HCT116 (cell line): ENCODE measurements around the gene PSMA6. TPM values are rescaled to one million over a fixed set of nuclear protein-coding genes. Genes with fewer than 3 reads are reported as not detected.

Experiments used
- ATAC-seq: fragments of 200-7000 bp; cut with Tn5 transposase; 2 replicates; pipeline ENCODE4 v1.9.1; 2020; ENCODE audit warnings: mild to moderate bottlenecking, moderate library complexity
- BruUV-seq: library from RNA; stranded (reverse); fragments of 400-500 nt; replicated peaks from 2 replicates; lab custom pipeline; 2021; lab: Mats Ljungman, UMichigan
- CTCF ChIA-PET: fragments of 300-600 bp; sonication (Branson Sonifier 250); formaldehyde crosslinking; loops from one replicate; lab custom pipeline; 2021; ENCODE audit warnings: antibody characterized with exemption; lab: Charles Lee
- POLR2A ChIA-PET: fragments of 300-600, 350-600 bp; sonication (Branson Sonifier 250); formaldehyde crosslinking; loops from one replicate; lab custom pipeline; 2021; ENCODE audit warnings: antibody characterized with exemption; lab: Charles Lee
- RAD21 ChIA-PET, 2 experiments: fragments of 300-600 bp; sonication (Branson Sonifier 250); formaldehyde crosslinking; loops; one replicate each; lab custom pipeline; 2023; ENCODE audit warnings: low total read pairs in 2 of 2; ENCODE audit not compliant: uncharacterized antibody in 2 of 2, unreplicated experiment in 2 of 2, low non-redundant PET in 1 of 2; lab: Charles Lee
- DNase-seq: peaks from one replicate; pipeline ENCODE4 v3.0.0-alpha.2; 2010; ENCODE audit warnings: low read depth, low spot score
- H2AFZ ChIP-seq: fragments of 200-600 bp; shearing (Covaris generic), sonication (generic); 2 replicates; pipeline ENCODE4 v1.6.1; 2017; ENCODE audit warnings: low read depth, mixed run types, mixed read lengths, antibody characterized with exemption, low read length; ENCODE audit not compliant: poor library complexity, severe bottlenecking
- H3K27ac ChIP-seq: 2 replicates; pipeline ENCODE4 v1.5.1; 2012; ENCODE audit warnings: low read depth, low read length
- H3K27me3 ChIP-seq: fragments of 200-600 bp; sonication (generic); 2 replicates; pipeline ENCODE4 v1.6.1; 2016; ENCODE audit warnings: mixed run types, low read length, mixed read lengths; ENCODE audit not compliant: insufficient read depth
- H3K36me3 ChIP-seq, 2 experiments: fragments of 200-500 bp in 1 of 2; fragments of 200-600 bp in 1 of 2; sonication (Bioruptor generic) in 1 of 2; sonication (generic) in 1 of 2; 2 replicates each; pipeline versions ENCODE4 v1.5.1 to v1.6.1; 2014 to 2016; ENCODE audit warnings: low read length in 2 of 2, inconsistent platforms in 1 of 2, mixed read lengths in 1 of 2, mixed run types in 1 of 2; ENCODE audit not compliant: insufficient read depth in 2 of 2, control insufficient read depth in 1 of 2
- H3K4me1 ChIP-seq, 2 experiments: fragments of 200-600 bp in 1 of 2; sonication (generic) in 1 of 2; 2 replicates each; pipeline versions ENCODE4 v1.5.1 to v1.6.1; 2012 to 2017; ENCODE audit warnings: low read length in 2 of 2, inconsistent platforms in 1 of 2, mild to moderate bottlenecking in 1 of 2, mixed read lengths in 1 of 2, mixed run types in 1 of 2, moderate library complexity in 1 of 2; ENCODE audit not compliant: insufficient read depth in 2 of 2, control insufficient read depth in 1 of 2
- H3K4me2 ChIP-seq: fragments of 200-600 bp; sonication (generic); 2 replicates; pipeline ENCODE4 v1.6.1; 2017; ENCODE audit warnings: mixed run types, low read length, mixed read lengths
- H3K4me3 ChIP-seq, 2 experiments: fragments of 200-600 bp in 1 of 2; sonication (generic) in 1 of 2; replicated peaks in 1 of 2; 2 replicates each; pipeline ENCODE4 v1.5.1; 2011 to 2016; ENCODE audit warnings: low read length in 2 of 2, control low read depth in 1 of 2, low read depth in 1 of 2, mild to moderate bottlenecking in 1 of 2, mixed read lengths in 1 of 2, mixed run types in 1 of 2
- H3K79me2 ChIP-seq: fragments of 200-600 bp; sonication (generic); 2 replicates; pipeline ENCODE4 v1.6.1; 2017; ENCODE audit warnings: mild to moderate bottlenecking, mixed run types, low read length, moderate library complexity, mixed read lengths; ENCODE audit not compliant: insufficient read depth
- H3K9ac ChIP-seq: fragments of 200-600 bp; sonication (generic); 2 replicates; pipeline ENCODE4 v1.6.1; 2016; ENCODE audit warnings: low read length, mixed read lengths
- H3K9me2 ChIP-seq: fragments of 200-600 bp; sonication (generic), shearing (Covaris generic); 2 replicates; pipeline ENCODE4 v1.6.1; 2017; ENCODE audit warnings: mixed run types, mild to moderate bottlenecking, moderate library complexity; ENCODE audit not compliant: insufficient read depth
- H3K9me3 ChIP-seq, 2 experiments: fragments of 200-500 bp in 1 of 2; fragments of 200-600 bp in 1 of 2; sonication (Bioruptor generic) in 1 of 2; sonication (generic) in 1 of 2; 2 replicates each; pipeline ENCODE4 v1.6.1; 2014 to 2017; ENCODE audit warnings: low read length in 2 of 2, mixed read lengths in 2 of 2, inconsistent platforms in 1 of 2, low read depth in 1 of 2, mild to moderate bottlenecking in 1 of 2, mixed run types in 1 of 2, moderate library complexity in 1 of 2; ENCODE audit not compliant: control insufficient read depth in 1 of 2, insufficient read depth in 1 of 2
- H4K20me1 ChIP-seq: fragments of 200-600 bp; sonication (generic), shearing (Covaris generic); 2 replicates; pipeline ENCODE4 v1.6.1; 2017; ENCODE audit warnings: mixed run types, mild to moderate bottlenecking, moderate library complexity; ENCODE audit not compliant: insufficient read depth
- ATF3 ChIP-seq: IDR thresholded peaks from 2 replicates; pipeline ENCODE4 v1.6.1; 2012
- CBX3 ChIP-seq: IDR thresholded peaks from 2 replicates; pipeline ENCODE4 v1.6.1; 2012; ENCODE audit warnings: low read depth
- CEBPB ChIP-seq: IDR thresholded peaks from 2 replicates; pipeline ENCODE4 v1.6.1; 2012; ENCODE audit warnings: low read depth
- CTCF ChIP-seq, 3 experiments: fragments of 200-600 bp in 1 of 3; sonication (generic) in 1 of 3; IDR thresholded peaks in 2 of 3; conservative IDR thresholded peaks in 1 of 3; 2 replicates each; pipeline ENCODE4 v1.5.1; 2012 to 2017; ENCODE audit warnings: low read depth in 2 of 3, low read length in 2 of 3, antibody characterized with exemption in 1 of 3, borderline replicate concordance in 1 of 3, control low read depth in 1 of 3, mild to moderate bottlenecking in 1 of 3, mixed read lengths in 1 of 3, mixed run types in 1 of 3, moderate library complexity in 1 of 3; ENCODE audit not compliant: insufficient read depth in 1 of 3
- EGR1 ChIP-seq: IDR thresholded peaks from 2 replicates; pipeline ENCODE4 v1.6.1; 2012; ENCODE audit warnings: low read depth
- ELF1 ChIP-seq: IDR thresholded peaks from 2 replicates; pipeline ENCODE4 v1.6.1; 2012; ENCODE audit warnings: low read depth, borderline replicate concordance
- EZH2 ChIP-seq: fragments of 200-600 bp; sonication (generic); IDR thresholded peaks from 2 replicates; pipeline ENCODE4 v1.6.1; 2017; ENCODE audit warnings: antibody characterized with exemption, mixed run types
- EZH2phosphoT487 ChIP-seq: fragments of 200-600 bp; IDR thresholded peaks from 2 replicates; pipeline ENCODE4 v1.6.1; 2018; ENCODE audit warnings: antibody characterized with exemption, borderline replicate concordance
- FOSL1 ChIP-seq: IDR thresholded peaks from 2 replicates; pipeline ENCODE4 v1.6.1; 2012; ENCODE audit warnings: low read depth
- MAX ChIP-seq: IDR thresholded peaks from 2 replicates; pipeline ENCODE4 v1.6.1; 2012
- POLR2A ChIP-seq: IDR thresholded peaks from 2 replicates; pipeline ENCODE4 v1.7.0; 2011; ENCODE audit warnings: borderline replicate concordance; ENCODE audit not compliant: insufficient read depth, insufficient read length; ENCODE audit errors: extremely low read depth
- POLR2AphosphoS5 ChIP-seq: IDR thresholded peaks from 2 replicates; pipeline ENCODE4 v1.6.1; 2011; ENCODE audit warnings: mild to moderate bottlenecking, low read depth, low read length, moderate library complexity
- RAD21 ChIP-seq: IDR thresholded peaks from 2 replicates; pipeline ENCODE4 v1.6.1; 2012; ENCODE audit warnings: low read depth, mild to moderate bottlenecking
- SIN3A ChIP-seq: IDR thresholded peaks from 2 replicates; pipeline ENCODE4 v1.6.1; 2012; ENCODE audit warnings: low read depth
- SRF ChIP-seq: IDR thresholded peaks from 2 replicates; pipeline ENCODE4 v1.6.1; 2012; ENCODE audit warnings: low read depth
- TCF7L2 ChIP-seq: IDR thresholded peaks from 2 replicates; pipeline ENCODE4 v1.7.0; 2011; ENCODE audit warnings: borderline replicate concordance, inconsistent platforms; ENCODE audit not compliant: insufficient read depth, insufficient read length; ENCODE audit errors: extremely low read depth
- YY1 ChIP-seq: IDR thresholded peaks from 2 replicates; pipeline ENCODE4 v1.6.1; 2011; ENCODE audit warnings: low read length, low read depth, moderate library complexity, mild to moderate bottlenecking; ENCODE audit not compliant: insufficient replicate concordance; ENCODE audit errors: extremely low read depth
- ZBTB33 ChIP-seq: IDR thresholded peaks from 2 replicates; pipeline ENCODE4 v1.6.1; 2011; ENCODE audit warnings: mild to moderate bottlenecking, low read length, moderate library complexity; ENCODE audit not compliant: insufficient replicate concordance; ENCODE audit errors: extremely low read depth
- ZFX ChIP-seq: fragments of 450-650 bp; IDR thresholded peaks from 2 replicates; pipeline ENCODE4 v1.6.1; 2017
- ZNF274 ChIP-seq: fragments of 200-500 bp; sonication (Bioruptor generic); IDR thresholded peaks from 2 replicates; pipeline ENCODE4 v1.6.1; 2014; ENCODE audit warnings: mild to moderate bottlenecking, low read depth, low read length, inconsistent platforms
- intact Hi-C: fragments of 100-400 bp; cut with micrococcal nuclease; formaldehyde crosslinking; loops from 2 replicates; pipeline ENCODE4 v1.10.0; 2022
- total RNA-seq: library from RNA; stranded (reverse); gene quantifications from one replicate; pipeline ENCODE4 v1.2.1, GENCODE V29; 2021; ENCODE audit not compliant: unreplicated experiment

Gene PSMA6
- total RNA-seq, 1 experiment from 2014 or later: 194 TPM

GRCh38 chr14:35349496-35350365, 57.5 kb downstream of the PSMA6 start:
- TF ChIP-seq YY1 (no peak), CBX3 (no peak), POLR2AphosphoS5 (no peak), FOSL1 (no peak), ZFX (no peak), RAD21 (no peak), EZH2phosphoT487 (no peak), CTCF (IDR thresholded peaks at IDR 0.05 in 2 of 3, conservative IDR thresholded peaks at IDR 0.05 in 1 of 3; ENCODE audit: borderline replicate concordance in 1 of 3, insufficient read depth in 1 of 3, low read depth in 2 of 3, low read length in 2 of 3) (no peak), ZBTB33 (no peak), MAX (no peak), ELF1 (no peak), CEBPB (no peak), SRF (no peak), EGR1 (no peak), ZNF274 (no peak), ATF3 (no peak), TCF7L2 (no peak), POLR2A (no peak), SIN3A (no peak), EZH2 (no peak)
- Histone ChIP-seq H3K4me2 (no peak overlapping the region), H3K36me3 (no peaks in the 10 kb centered on the region), H3K9me2 (no peaks in the 10 kb centered on the region), H3K27ac (no peak overlapping the region), H2AFZ (no peak overlapping the region), H3K9me3 (no peaks in the 10 kb centered on the region), H3K9ac (no peak overlapping the region), H3K79me2 (no peaks in the 10 kb centered on the region), H3K27me3 (no peaks in the 10 kb centered on the region), H3K4me1 (no peaks in the 10 kb centered on the region), H3K4me3 (no peak overlapping the region), H4K20me1 (no peaks in the 10 kb centered on the region)
- ChIA-PET CTCF (interaction anchor here (0.9 kb wide), 1 partner anchor 25 kb away, joined by 3 read pairs; no protein-coding TSS in a partner anchor), RAD21 (no interaction called here), POLR2A (no interaction called here)
- intact Hi-C loops: no loop called here
- DNase-seq: no peak
- no peak for ATAC-seq
- BruUV-seq: no TSS peak
